GM23338 (cell line): ENCODE results near the gene UBE2Q2. TPM values are rescaled to one million over a fixed set of nuclear protein-coding genes. Genes with fewer than 3 reads are reported as not detected.
A peak's percentile ranks its signal among the peaks of the same experiment; 100 is the strongest.
"Not testable (repeated sequence)": the region's sequence is repeated elsewhere in the genome, so short reads cannot be mapped to it uniquely, and the experiment has no call there.

Source experiments
- ATAC-seq: fragments of 200-7000 bp; cut with Tn5 transposase; 3 replicates; pipeline ENCODE4 v1.9.1; 2020
- DNase-seq: peaks from one replicate; pipeline ENCODE4 v3.0.0-alpha.2; 2015; ENCODE audit warnings: low spot score
- H2AFZ ChIP-seq: fragments of 200-600 bp; sonication (generic); 2 replicates; pipeline ENCODE4 v1.8.0; 2016; ENCODE audit warnings: antibody characterized with exemption, mild to moderate bottlenecking, moderate library complexity
- H3F3A ChIP-seq: fragments of 200-600 bp; sonication (generic); replicated peaks from 2 replicates; pipeline ENCODE4 v1.8.0; 2017; ENCODE audit warnings: antibody characterized with exemption, mixed run types, low read depth
- H3K27ac ChIP-seq: fragments of 200-600 bp; sonication (generic); 2 replicates; pipeline ENCODE4 v1.6.1; 2016; ENCODE audit warnings: low read depth
- H3K27me3 ChIP-seq: fragments of 200-600 bp; sonication (generic); 2 replicates; pipeline ENCODE4 v1.8.0; 2016; ENCODE audit warnings: mild to moderate bottlenecking, mixed run types, moderate library complexity; ENCODE audit not compliant: insufficient read depth
- H3K36me3 ChIP-seq: fragments of 200-600 bp; sonication (generic); 2 replicates; pipeline ENCODE4 v1.8.0; 2016; ENCODE audit warnings: mild to moderate bottlenecking; ENCODE audit not compliant: insufficient read depth
- H3K4me1 ChIP-seq: fragments of 200-600 bp; sonication (generic); 2 replicates; pipeline ENCODE4 v1.8.0; 2016; ENCODE audit warnings: mild to moderate bottlenecking, moderate library complexity; ENCODE audit not compliant: insufficient read depth
- H3K4me2 ChIP-seq: fragments of 200-600 bp; sonication (generic); 2 replicates; pipeline ENCODE4 v1.7.1; 2017; ENCODE audit warnings: mixed run types
- H3K4me3 ChIP-seq: fragments of 200-600 bp; sonication (generic); 2 replicates; pipeline ENCODE4 v1.6.1; 2016; ENCODE audit warnings: mixed run types
- H3K79me2 ChIP-seq: fragments of 200-600 bp; sonication (generic); replicated peaks from 2 replicates; pipeline ENCODE4 v1.8.0; 2017; ENCODE audit warnings: mild to moderate bottlenecking; ENCODE audit not compliant: insufficient read depth
- H3K9me2 ChIP-seq: fragments of 200-600 bp; sonication (generic); 2 replicates; pipeline ENCODE4 v1.8.0; 2017; ENCODE audit not compliant: insufficient read depth
- H4K20me1 ChIP-seq: fragments of 200-600 bp; sonication (generic); replicated peaks from 2 replicates; pipeline ENCODE4 v1.8.0; 2017; ENCODE audit warnings: mild to moderate bottlenecking; ENCODE audit not compliant: insufficient read depth
- H3K27ac Mint-ChIP-seq: 2 replicates; pipeline ENCODE4 v1.8.0; 2020; ENCODE audit warnings: inconsistent platforms, mild to moderate bottlenecking, moderate library complexity, mixed read lengths
- H3K27me3 Mint-ChIP-seq: 3 replicates; pipeline ENCODE4 v1.8.0; 2022; ENCODE audit warnings: low read depth, mild to moderate bottlenecking, moderate library complexity, mixed read lengths, inconsistent platforms; ENCODE audit not compliant: insufficient read depth, poor library complexity
- H3K36me3 Mint-ChIP-seq: 3 replicates; pipeline ENCODE4 v1.8.0; 2021; ENCODE audit warnings: low read depth, mild to moderate bottlenecking, inconsistent platforms, moderate library complexity, mixed read lengths
- H3K4me1 Mint-ChIP-seq: 3 replicates; pipeline ENCODE4 v1.8.0; 2020; ENCODE audit warnings: mild to moderate bottlenecking, inconsistent platforms, mixed read lengths
- H3K4me3 Mint-ChIP-seq: 3 replicates; pipeline ENCODE4 v1.8.0; 2021; ENCODE audit warnings: moderate library complexity, mild to moderate bottlenecking, inconsistent platforms, mixed read lengths
- H3K9me3 Mint-ChIP-seq: 3 replicates; pipeline ENCODE4 v1.8.0; 2020; ENCODE audit warnings: moderate library complexity, mild to moderate bottlenecking, inconsistent platforms, mixed read lengths
- ETS1 ChIP-seq: IDR thresholded peaks from 2 replicates; pipeline ENCODE4 v1.6.1; 2016; ENCODE audit warnings: antibody characterized with exemption
- EZH2phosphoT487 ChIP-seq: fragments of 200-600 bp; sonication (generic); IDR thresholded peaks from one replicate; pipeline ENCODE4 v1.8.1; 2018; ENCODE audit warnings: antibody characterized with exemption; ENCODE audit not compliant: unreplicated experiment
- JUNB ChIP-seq: IDR thresholded peaks from one replicate; pipeline ENCODE4 v1.6.1; 2016; ENCODE audit warnings: antibody characterized with exemption; ENCODE audit not compliant: unreplicated experiment
- NANOG ChIP-seq: IDR thresholded peaks from 2 replicates; pipeline ENCODE4 v1.6.1; 2016; ENCODE audit warnings: antibody characterized with exemption, borderline replicate concordance
- POLR2AphosphoS5 ChIP-seq: IDR thresholded peaks from 2 replicates; pipeline ENCODE4 v1.6.1; 2016; ENCODE audit warnings: antibody characterized with exemption, low read depth
- STAT1 ChIP-seq: IDR thresholded peaks from one replicate; pipeline ENCODE4 v1.6.1; 2016; ENCODE audit warnings: antibody characterized with exemption; ENCODE audit not compliant: unreplicated experiment
- ZNF114 ChIP-seq: fragments of 250-450 bp; sonication (Bioruptor Pico); IDR thresholded peaks from 2 replicates; pipeline ENCODE4 v1.5.0; 2020; ENCODE audit warnings: mild to moderate bottlenecking, moderate library complexity
- ZNF462 ChIP-seq: fragments of 250-450 bp; sonication (Bioruptor Pico); IDR thresholded peaks from 2 replicates; pipeline ENCODE4 v1.5.0; 2020; ENCODE audit warnings: mild to moderate bottlenecking, moderate library complexity
- polyA plus RNA-seq: library from polyadenylated mRNA; unstranded; fragments of >200 nt; fragmentation: Nextera tagmentation; extraction: Ambion mirVana; gene quantifications from 2 replicates; pipeline ENCODE4 v1.2.1, GENCODE V29; 2016
- total RNA-seq: library from RNA; depleted of rRNA; stranded (reverse); fragments of >200 nt; shearing (Covaris generic); gene quantifications from 2 replicates; pipeline ENCODE4 v1.2.3, GENCODE V29; 2014

The UBE2Q2 gene
- total and polyA plus RNA-seq, 2 experiments from 2014 or later: 23.7 to 29.3 TPM

- Histone ChIP-seq H3F3A (0 out of 2 replicates have a peak, but pooled peaks cover 4% of the 10 kb centered on the region), H3K4me3 (peak overlapping the region; percentile 95), H3K36me3 (peaks cover 25% of the 10 kb centered on the region), H2AFZ (no peak overlapping the region), H3K27ac (no peak overlapping the region), H3K27me3 (no peaks in the 10 kb centered on the region), H3K4me1 (peaks cover 24% of the 10 kb centered on the region), H3K79me2 (peaks cover 62% of the 10 kb centered on the region), H3K9me2 (no peaks in the 10 kb centered on the region), H3K4me2 (peak overlapping the region; percentile 90; the same call in 1 of the 2 replicates), H4K20me1 (peaks cover 28% of the 10 kb centered on the region)
- peak overlapping the region; percentile 100 for H3K4me3 Mint-ChIP-seq
- DNase-seq (no peak), ATAC-seq (no peak)
- H3K9me3 Mint-ChIP-seq: peaks cover under 1% of the 10 kb centered on the region; the same call in 2 of the 3 replicates
- H3K27ac Mint-ChIP-seq: no peak overlapping the region
- peaks cover 36% of the 10 kb centered on the region for H3K4me1 Mint-ChIP-seq
- peaks cover 46% of the 10 kb centered on the region for H3K36me3 Mint-ChIP-seq
- TF ChIP-seq ZNF114 (CRISPR knock-in tag): no peak
- no peak for TF ChIP-seq POLR2AphosphoS5
- TF ChIP-seq JUNB: no peak
- TF ChIP-seq NANOG: no peak
- TF ChIP-seq STAT1: no peak
- no peak for TF ChIP-seq ETS1
- no peak for TF ChIP-seq ZNF462 (CRISPR knock-in tag)
- TF ChIP-seq EZH2phosphoT487: no peak
- peaks cover 16% of the 10 kb centered on the region for H3K27me3 Mint-ChIP-seq
Observed at GRCh38 chr15:75905231-75905630, 62.0 kb downstream of the UBE2Q2 start.

DNA sequence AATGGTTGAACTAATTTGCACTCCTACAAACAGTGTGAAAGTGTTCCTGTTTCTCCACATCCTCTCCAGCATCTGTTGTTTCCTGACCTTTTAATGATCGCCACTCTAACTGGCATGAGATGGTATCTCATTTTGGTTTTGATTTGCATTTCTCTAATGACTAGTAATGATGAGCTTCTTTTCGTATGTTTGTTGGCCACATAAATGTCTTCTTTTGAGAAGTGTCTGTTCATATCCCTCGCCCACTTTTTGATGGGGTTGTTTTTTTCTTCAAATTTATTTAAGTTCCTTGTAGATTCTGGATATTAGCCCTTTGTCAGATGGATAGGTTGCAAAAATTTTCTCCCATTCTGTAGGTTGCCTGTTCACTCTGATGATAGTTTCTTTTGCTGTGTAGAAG is 67.1 kb downstream of the UBE2Q2 start:
- not testable (repeated sequence) for H3K4me1 Mint-ChIP-seq, H3K27ac Mint-ChIP-seq, H3K9me3 Mint-ChIP-seq, H3F3A ChIP-seq, H3K4me3 Mint-ChIP-seq, H3K4me2 ChIP-seq, ATAC-seq, H3K4me3 ChIP-seq, DNase-seq, H3K9me2 ChIP-seq, H3K27me3 ChIP-seq, H3K4me1 ChIP-seq, H2AFZ ChIP-seq, H3K27ac ChIP-seq, H3K27me3 Mint-ChIP-seq
- Histone ChIP-seq H3K79me2 (peaks cover 100% of the 10 kb centered on the region), H4K20me1 (peaks cover 54% of the 10 kb centered on the region), H3K36me3 (peaks cover 46% of the 10 kb centered on the region)
- H3K36me3 Mint-ChIP-seq: peaks cover 80% of the 10 kb centered on the region
